ENCODE data around the gene EMX1. TPM values are rescaled to one million over a fixed set of nuclear protein-coding genes. Genes with fewer than 3 reads are reported as not detected.
A peak's percentile ranks its signal among the peaks of the same experiment; 100 is the strongest.

The EMX1 gene
- polyA plus RNA-seq, 3 donors, result not detected

DNA sequence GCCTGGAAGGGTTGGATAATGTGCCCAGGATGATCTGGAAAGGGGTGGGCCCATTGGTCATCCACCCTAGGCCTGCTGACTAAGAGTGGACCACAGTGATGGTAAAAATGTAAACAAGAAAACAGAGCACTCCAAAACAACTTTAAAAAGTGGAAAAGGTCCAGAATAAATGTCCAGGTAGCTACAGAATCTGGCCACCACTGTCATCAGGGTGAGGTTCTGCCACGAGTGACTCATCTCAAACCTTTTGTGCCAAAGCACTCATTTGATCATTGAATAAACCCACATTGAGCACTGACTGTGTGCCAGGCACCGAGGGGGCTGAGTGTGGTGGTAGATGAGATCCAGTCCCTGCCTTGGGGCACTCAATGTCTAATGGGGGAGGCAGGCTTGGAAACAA is 64.9 kb downstream of the EMX1 start:
- no peaks in the 10 kb centered on the region for H4K20me1 ChIP-seq (ENCODE audit: insufficient read depth, low read length)
- H3K4me3 ChIP-seq (replicated peaks in 1 of 3; ENCODE audit: low read depth in 2 of 3, low read length in 3 of 3), result no peak overlapping the region
- no peaks in the 10 kb centered on the region for H3K9me3 ChIP-seq (replicated peaks in 1 of 2; ENCODE audit: control insufficient read depth in 1 of 2, insufficient read depth in 1 of 2, low read length in 2 of 2)
- 100% methylated on average over 1 of the region's 2 CpGs for WGBS (ENCODE audit: insufficient coverage)
- peaks cover 42 to 51% of the 10 kb centered on the region in 2 donors for H3K36me3 ChIP-seq (replicated peaks in 1 of 2; ENCODE audit: control insufficient read depth in 1 of 2, insufficient read depth in 2 of 2, low read length in 2 of 2)
- H3K4me1 Mint-ChIP-seq, result peaks cover 47% of the 10 kb centered on the region
- no peaks in the 10 kb centered on the region for H3K27me3 ChIP-seq (ENCODE audit: control insufficient read depth in 2 of 2, insufficient read depth in 2 of 2, low read length in 2 of 2)
- DNase-seq, result no peak
- peak overlapping the region in 1 of 7 donors; percentile 40 for H3K27ac Mint-ChIP-seq
- TF ChIP-seq, protein P1, sequence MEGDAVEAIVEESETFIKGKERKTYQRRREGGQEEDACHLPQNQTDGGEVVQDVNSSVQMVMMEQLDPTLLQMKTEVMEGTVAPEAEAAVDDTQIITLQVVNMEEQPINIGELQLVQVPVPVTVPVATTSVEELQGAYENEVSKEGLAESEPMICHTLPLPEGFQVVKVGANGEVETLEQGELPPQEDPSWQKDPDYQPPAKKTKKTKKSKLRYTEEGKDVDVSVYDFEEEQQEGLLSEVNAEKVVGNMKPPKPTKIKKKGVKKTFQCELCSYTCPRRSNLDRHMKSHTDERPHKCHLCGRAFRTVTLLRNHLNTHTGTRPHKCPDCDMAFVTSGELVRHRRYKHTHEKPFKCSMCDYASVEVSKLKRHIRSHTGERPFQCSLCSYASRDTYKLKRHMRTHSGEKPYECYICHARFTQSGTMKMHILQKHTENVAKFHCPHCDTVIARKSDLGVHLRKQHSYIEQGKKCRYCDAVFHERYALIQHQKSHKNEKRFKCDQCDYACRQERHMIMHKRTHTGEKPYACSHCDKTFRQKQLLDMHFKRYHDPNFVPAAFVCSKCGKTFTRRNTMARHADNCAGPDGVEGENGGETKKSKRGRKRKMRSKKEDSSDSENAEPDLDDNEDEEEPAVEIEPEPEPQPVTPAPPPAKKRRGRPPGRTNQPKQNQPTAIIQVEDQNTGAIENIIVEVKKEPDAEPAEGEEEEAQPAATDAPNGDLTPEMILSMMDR (IDR thresholded peaks at IDR 0.05), result no peak
- intact Hi-C loops (cut with micrococcal nuclease), result no loop called here
- no peak overlapping the region for H3K9ac ChIP-seq (ENCODE audit: insufficient read depth, low read length, poor library complexity, severe bottlenecking)
- H3K36me3 Mint-ChIP-seq, result peaks cover 50 to 71% of the 10 kb centered on the region in 2 donors
- H3K27ac ChIP-seq (ENCODE audit: low read depth in 1 of 2, low read length in 2 of 2), result no peak overlapping the region
- no peak overlapping the region for H3K4me2 ChIP-seq (replicated peaks; ENCODE audit: extremely low read depth, low read length, poor library complexity, severe bottlenecking)
- H3K4me1 ChIP-seq (ENCODE audit: control insufficient read depth in 1 of 2, insufficient read depth in 2 of 2, low read length in 2 of 2), result peaks cover 25 to 32% of the 10 kb centered on the region in 2 donors
- peaks cover 0 to 4% (median 0%) of the 10 kb centered on the region in 7 donors for H3K9me3 Mint-ChIP-seq
- no peaks in the 10 kb centered on the region for H3K27me3 Mint-ChIP-seq (ENCODE audit: low read depth in 3 of 3)
- H2AFZ ChIP-seq (ENCODE audit: insufficient read depth, low read depth, low read length, poor library complexity, severe bottlenecking), result no peak overlapping the region
- H3K79me2 ChIP-seq (ENCODE audit: insufficient read depth, low read length), result no peaks in the 10 kb centered on the region
- H3K4me3 Mint-ChIP-seq, result no peak overlapping the region

DNA sequence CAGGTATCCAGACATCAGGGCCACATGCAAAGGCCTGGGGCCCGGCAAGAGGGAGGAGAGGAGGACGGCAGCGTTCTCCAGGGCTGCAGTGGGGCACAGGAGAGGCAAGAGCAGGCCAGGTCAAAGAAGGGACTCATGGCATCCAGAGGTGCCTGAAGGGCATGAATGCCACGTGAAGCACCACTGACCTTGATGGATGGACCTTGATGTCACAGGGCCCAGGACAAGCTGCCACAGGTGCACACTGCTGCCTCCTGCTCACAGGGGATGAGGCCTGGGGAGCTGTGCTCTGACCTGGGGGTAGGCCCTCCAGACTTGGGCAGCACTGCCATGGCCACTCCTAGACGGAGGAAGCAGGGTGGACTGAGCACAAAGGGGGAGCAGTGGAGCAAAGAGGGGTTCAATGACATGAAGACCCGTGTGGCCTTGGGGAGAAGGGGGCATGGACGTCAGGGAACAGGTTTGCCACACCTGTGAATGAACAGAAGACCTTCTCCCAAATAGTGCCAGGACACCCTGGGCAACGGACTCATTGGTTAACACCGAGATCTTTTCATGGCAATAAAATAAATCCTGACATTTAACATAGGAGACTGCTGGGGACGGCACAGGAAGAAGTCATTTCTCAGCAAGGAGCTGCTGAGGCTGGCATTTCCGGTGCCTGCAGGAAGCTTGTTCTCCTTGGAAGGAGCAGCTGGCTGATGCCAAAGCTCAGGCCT is 65.6 kb downstream of the EMX1 start:
- intact Hi-C loops (cut with micrococcal nuclease), result no loop called here
- no peaks in the 10 kb centered on the region for H3K79me2 ChIP-seq (ENCODE audit: insufficient read depth, low read length)
- no peak overlapping the region for H3K4me3 ChIP-seq (replicated peaks in 1 of 3; ENCODE audit: low read depth in 2 of 3, low read length in 3 of 3)
- Mint-ChIP-seq H3K4me3 (peak overlapping the region in 1 of 2 donors; percentile 7), H3K4me1 (peaks cover 42% of the 10 kb centered on the region), H3K27ac (peak overlapping the region in 2 of 7 donors; percentile 38 to 40), H3K27me3 (ENCODE audit: low read depth in 3 of 3) (no peaks in the 10 kb centered on the region), H3K36me3 (peaks cover 57 to 73% of the 10 kb centered on the region in 2 donors), H3K9me3 (no peaks in the 10 kb centered on the region)
- H4K20me1 ChIP-seq (ENCODE audit: insufficient read depth, low read length), result no peaks in the 10 kb centered on the region
- 94% methylated on average over 11 of the region's 11 CpGs for WGBS (ENCODE audit: insufficient coverage)
- no peaks in the 10 kb centered on the region for H3K9me3 ChIP-seq (replicated peaks in 1 of 2; ENCODE audit: control insufficient read depth in 1 of 2, insufficient read depth in 1 of 2, low read length in 2 of 2)
- H2AFZ ChIP-seq (ENCODE audit: insufficient read depth, low read depth, low read length, poor library complexity, severe bottlenecking), result no peak overlapping the region
- peaks cover 25 to 32% of the 10 kb centered on the region in 2 donors for H3K4me1 ChIP-seq (ENCODE audit: control insufficient read depth in 1 of 2, insufficient read depth in 2 of 2, low read length in 2 of 2)
- peaks cover 47 to 58% of the 10 kb centered on the region in 2 donors for H3K36me3 ChIP-seq (replicated peaks in 1 of 2; ENCODE audit: control insufficient read depth in 1 of 2, insufficient read depth in 2 of 2, low read length in 2 of 2)
- no peak for DNase-seq
- H3K4me2 ChIP-seq (replicated peaks; ENCODE audit: extremely low read depth, low read length, poor library complexity, severe bottlenecking), result no peak overlapping the region
- TF ChIP-seq, protein P1 (IDR thresholded peaks at IDR 0.05), result no peak
- no peaks in the 10 kb centered on the region for H3K27me3 ChIP-seq (ENCODE audit: control insufficient read depth in 2 of 2, insufficient read depth in 2 of 2, low read length in 2 of 2)
- H3K27ac ChIP-seq (ENCODE audit: low read depth in 1 of 2, low read length in 2 of 2), result no peak overlapping the region
- H3K9ac ChIP-seq (ENCODE audit: insufficient read depth, low read length, poor library complexity, severe bottlenecking), result no peak overlapping the region

All from CD14-positive monocyte (primary cell).